Common myeloid progenitor, CD34-positive (primary cell): ENCODE results near the gene KANSL2.

ENCODE experiments used
- CTCF ChIA-PET: fragments of 350-600 bp; sonication (Branson Sonifier 250); formaldehyde crosslinking; loops from one replicate; lab custom pipeline; 2021; ENCODE audit warnings: antibody characterized with exemption; lab: Charles Lee
- POLR2A ChIA-PET: fragments of 350-600 bp; sonication (Branson Sonifier 250); formaldehyde crosslinking; loops from one replicate; lab custom pipeline; 2021; ENCODE audit warnings: antibody characterized with exemption; lab: Charles Lee
- DNase-seq, 3 donors: peaks; one replicate each; pipeline versions ENCODE4 v3.0.0 to v3.0.0-alpha.2; 2013
- H3K27ac ChIP-seq, 2 experiments: 1 replicate in 1 of 2; 2 replicates in 1 of 2; pipeline ENCODE4 v1.7.0; 2013; ENCODE audit warnings: inconsistent platforms in 2 of 2, low read length in 2 of 2, mild to moderate bottlenecking in 2 of 2, low read depth in 1 of 2, moderate library complexity in 1 of 2; ENCODE audit not compliant: severe bottlenecking in 2 of 2, insufficient read depth in 1 of 2, poor library complexity in 1 of 2
- H3K27me3 ChIP-seq, 5 experiments: replicated peaks in 2 of 5; 1 replicate in 3 of 5; 2 replicates in 2 of 5; pipeline versions ENCODE4 v1.6.1 to v1.7.0; 2013; ENCODE audit warnings: low read length in 4 of 5, mild to moderate bottlenecking in 2 of 5, moderate library complexity in 2 of 5, inconsistent platforms in 1 of 5; ENCODE audit not compliant: insufficient read depth in 5 of 5, control insufficient read depth in 4 of 5
- H3K36me3 ChIP-seq, 4 experiments: 1 replicate in 2 of 4; 2 replicates in 2 of 4; pipeline versions ENCODE4 v1.6.1 to v1.7.0; 2013; ENCODE audit warnings: low read length in 3 of 4, control low read depth in 1 of 4, mild to moderate bottlenecking in 1 of 4; ENCODE audit not compliant: control insufficient read depth in 4 of 4, insufficient read depth in 4 of 4
- H3K4me1 ChIP-seq, 4 experiments: 1 replicate in 3 of 4; 2 replicates in 1 of 4; pipeline versions ENCODE4 v1.6.1 to v1.7.1; 2013; ENCODE audit warnings: low read length in 3 of 4, mild to moderate bottlenecking in 3 of 4, control low read depth in 1 of 4, inconsistent platforms in 1 of 4, moderate library complexity in 1 of 4; ENCODE audit not compliant: control insufficient read depth in 4 of 4, insufficient read depth in 4 of 4; ENCODE audit errors: control extremely low read depth in 1 of 4
- H3K4me3 ChIP-seq, 7 experiments: 1 replicate in 4 of 7; 2 replicates in 3 of 7; pipeline versions ENCODE4 v1.5.1 to v1.7.0; 2013; ENCODE audit warnings: mild to moderate bottlenecking in 7 of 7, low read length in 6 of 7, moderate library complexity in 6 of 7, inconsistent platforms in 2 of 7, low read depth in 2 of 7, control low read depth in 1 of 7; ENCODE audit not compliant: insufficient read depth in 4 of 7, control insufficient read depth in 1 of 7; ENCODE audit errors: extremely low read depth in 1 of 7
- H3K9me3 ChIP-seq, 5 experiments: 1 replicate in 4 of 5; 2 replicates in 1 of 5; pipeline versions ENCODE4 v1.6.1 to v1.7.1; 2013; ENCODE audit warnings: low read length in 4 of 5, mild to moderate bottlenecking in 2 of 5, inconsistent platforms in 1 of 5, low read depth in 1 of 5, moderate library complexity in 1 of 5; ENCODE audit not compliant: control insufficient read depth in 4 of 5, insufficient read depth in 2 of 5; ENCODE audit errors: control extremely low read depth in 1 of 5
- WGBS: methylation state at CpG from one replicate; pipeline ENCODE4 v1.1.5; 2013; ENCODE audit not compliant: insufficient coverage; 5-methylcytosine and 5-hydroxymethylcytosine counted together

KANSL2 gene

DNA sequence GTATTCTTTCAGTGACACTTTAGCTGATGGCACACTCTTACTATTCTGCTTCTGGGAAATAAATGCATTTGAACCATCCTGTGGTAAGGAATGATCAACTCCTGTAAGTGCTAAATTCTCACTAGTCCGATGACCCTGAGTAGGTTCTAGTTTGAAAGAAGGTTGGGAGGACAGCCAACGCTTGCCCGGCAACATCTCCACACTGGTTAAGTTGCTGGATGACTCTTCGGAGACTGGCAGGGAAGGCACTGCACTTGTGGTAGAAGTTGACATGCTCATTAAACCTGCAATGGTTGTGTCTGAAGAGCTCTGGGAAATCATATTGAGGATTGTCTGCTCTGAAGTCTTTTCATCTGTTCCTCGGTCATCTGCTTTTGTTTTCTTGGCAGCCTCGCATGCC is 12.0 kb upstream of the KANSL2 start:
- Histone ChIP-seq H3K4me1 (no peaks in the 10 kb centered on the region), H3K4me3 (no peak overlapping the region), H3K27me3 (no peaks in the 10 kb centered on the region), H3K27ac (no peak overlapping the region), H3K9me3 (no peaks in the 10 kb centered on the region), H3K36me3 (peaks cover 14 to 77% (median 52%) of the 10 kb centered on the region in 4 experiments)
- WGBS: 100% methylated on average over 4 of the region's 6 CpGs
- CTCF ChIA-PET: interaction anchor here (0.8 to 1.5 kb wide), 3 partner anchors 9 to 23 kb away, joined by 3 to 5 read pairs (median 5); partner anchors contain the start of gene KANSL2
- no peak for DNase-seq
- POLR2A ChIA-PET: no interaction called here

- Histone ChIP-seq H3K36me3 (peaks cover 14 to 80% (median 53%) of the 10 kb centered on the region in 4 experiments), H3K4me1 (no peaks in the 10 kb centered on the region), H3K27me3 (no peaks in the 10 kb centered on the region), H3K27ac (no peak overlapping the region), H3K4me3 (no peak overlapping the region), H3K9me3 (no peaks in the 10 kb centered on the region)
- DNase-seq: no peak
- ChIA-PET CTCF (interaction anchor here (0.8 to 1.5 kb wide), 3 partner anchors 9 to 22 kb away, joined by 3 to 5 read pairs (median 5); partner anchors contain the start of gene KANSL2), POLR2A (interaction anchor here (0.8 kb wide), 1 partner anchor 12 kb away, joined by 3 read pairs; the partner anchor contains the start of gene KANSL2)
- WGBS: 96% methylated on average over 5 of the region's 6 CpGs
These were observed 11.5 kb upstream of the KANSL2 start for GRCh38 chr12:48693572-48693971.

- ChIA-PET POLR2A (interaction anchor here (1.6 kb wide), 1 partner anchor 9 kb away, joined by 8 read pairs; the partner anchor contains the start of gene KANSL2), CTCF (interaction anchor here (1.4 to 2.6 kb wide), 3 partner anchors 9 to 14 kb away, joined by 3 to 8 read pairs (median 3); partner anchors contain the start of gene KANSL2)
- H3K4me3 ChIP-seq: no peak overlapping the region
- H3K4me1 ChIP-seq: no peaks in the 10 kb centered on the region
- no peak overlapping the region for H3K27ac ChIP-seq
- H3K36me3 ChIP-seq: peaks cover 14 to 76% (median 49%) of the 10 kb centered on the region in 4 experiments
- no CpG with 5 or more reads among the region's 2 CpGs for WGBS
- no peaks in the 10 kb centered on the region for H3K27me3 ChIP-seq
- DNase-seq: no peak
- H3K9me3 ChIP-seq: no peaks in the 10 kb centered on the region
These were observed 9.9 kb upstream of the KANSL2 start for GRCh38 chr12:48691826-48692487.

DNA sequence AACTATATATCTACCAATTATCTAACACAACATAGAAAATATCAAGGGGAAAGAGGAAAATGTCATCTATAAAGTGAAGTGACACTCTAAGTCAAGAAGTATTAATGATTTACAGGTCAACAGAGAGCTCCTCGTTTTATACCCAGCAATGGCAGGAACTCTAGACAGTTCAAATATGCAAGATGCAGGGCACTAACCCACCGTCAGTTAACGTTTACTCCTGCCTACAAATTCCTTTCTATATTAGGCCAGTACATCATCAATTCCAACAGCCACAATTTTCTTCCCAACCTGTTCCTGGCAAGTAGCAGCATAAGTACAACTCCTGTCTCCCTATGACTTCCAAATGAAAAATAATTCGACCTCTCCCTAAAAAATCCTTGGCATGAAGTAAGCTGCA is 9.0 kb upstream of the KANSL2 start:
- CTCF ChIA-PET: interaction anchor here (1.4 to 2.6 kb wide), 3 partner anchors 8 to 15 kb away, joined by 3 to 8 read pairs (median 3); partner anchors contain the start of gene KANSL2
- H3K36me3 ChIP-seq: peaks cover 14 to 71% (median 47%) of the 10 kb centered on the region in 4 experiments

GRCh38 chr12:48690436-48690835 is 8.4 kb upstream of the KANSL2 start:
- ChIA-PET POLR2A (interaction anchor here (1.6 kb wide), 1 partner anchor 8 kb away, joined by 8 read pairs; the partner anchor contains the start of gene KANSL2), CTCF (interaction anchor here (1.4 to 2.6 kb wide), 2 partner anchors 8 to 16 kb away, joined by 3 to 8 read pairs; partner anchors contain the start of gene KANSL2)
- Histone ChIP-seq H3K27ac (no peak overlapping the region), H3K4me3 (no peak overlapping the region), H3K4me1 (no peaks in the 10 kb centered on the region), H3K36me3 (peaks cover 14 to 66% (median 43%) of the 10 kb centered on the region in 4 experiments), H3K9me3 (no peaks in the 10 kb centered on the region), H3K27me3 (no peaks in the 10 kb centered on the region)
- DNase-seq: no peak
- 91% methylated on average over 4 of the region's 4 CpGs for WGBS

More for the DNA sequence above, 9.0 kb upstream of the KANSL2 start:
- POLR2A ChIA-PET: interaction anchor here (1.6 kb wide), 1 partner anchor 9 kb away, joined by 8 read pairs; the partner anchor contains the start of gene KANSL2
- H3K4me3 ChIP-seq: no peak overlapping the region
- no peaks in the 10 kb centered on the region for H3K27me3 ChIP-seq
- H3K27ac ChIP-seq: no peak overlapping the region
- 81% methylated on average over 3 of the region's 4 CpGs for WGBS
- no peak for DNase-seq
- H3K4me1 ChIP-seq: no peaks in the 10 kb centered on the region
- H3K9me3 ChIP-seq: no peaks in the 10 kb centered on the region

DNA sequence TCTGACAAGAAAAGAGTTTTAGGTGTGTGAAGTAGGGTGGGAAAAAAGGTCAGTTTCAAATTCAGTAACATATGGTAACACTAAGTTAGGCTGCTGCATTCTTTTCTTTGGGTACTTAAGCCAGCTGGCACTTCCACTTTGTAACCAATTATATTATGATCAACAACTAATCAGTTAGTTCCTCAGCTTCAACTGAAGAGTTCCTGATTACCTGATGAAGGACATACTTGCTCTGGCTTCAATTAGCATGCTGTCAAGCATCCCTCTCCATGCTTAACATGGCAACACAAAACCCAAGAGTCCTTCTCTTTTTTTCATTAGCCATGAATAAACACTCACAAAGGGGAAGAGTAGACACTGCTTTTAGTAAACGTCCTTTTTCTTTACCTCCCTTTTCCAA is 6.8 kb upstream of the KANSL2 start:
- peaks cover 10 to 50% (median 31%) of the 10 kb centered on the region in 4 experiments for H3K36me3 ChIP-seq
- no peak for DNase-seq
- WGBS: no CpG with 5 or more reads among the region's 1 CpG
- H3K27me3 ChIP-seq: no peaks in the 10 kb centered on the region
- POLR2A ChIA-PET: no interaction called here
- CTCF ChIA-PET: no interaction called here
- no peak overlapping the region for H3K4me3 ChIP-seq
- no peak overlapping the region for H3K27ac ChIP-seq
- no peaks in the 10 kb centered on the region for H3K4me1 ChIP-seq
- H3K9me3 ChIP-seq: no peaks in the 10 kb centered on the region

DNA sequence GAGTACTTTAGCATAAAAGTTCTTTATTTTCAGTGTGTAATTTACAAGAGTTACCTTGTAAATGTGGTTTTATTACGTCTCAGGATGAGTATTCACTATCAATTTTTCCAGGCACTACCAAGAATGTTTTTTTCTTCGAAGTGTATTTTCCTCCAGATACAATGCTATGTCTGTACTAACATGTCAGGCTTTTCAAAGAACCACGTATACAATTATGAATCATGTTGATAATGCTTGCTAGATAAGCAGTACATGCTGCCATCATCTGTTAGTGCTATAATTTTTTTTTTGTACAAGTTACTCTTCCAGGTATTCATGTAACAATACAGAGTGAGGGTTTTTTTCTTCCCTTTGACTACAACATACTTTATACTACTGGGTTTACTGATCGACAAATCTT is 5.6 kb upstream of the KANSL2 start:
- no peak for DNase-seq
- POLR2A ChIA-PET: no interaction called here
- H3K27ac ChIP-seq: no peak overlapping the region
- H3K9me3 ChIP-seq: no peaks in the 10 kb centered on the region
- peaks cover 2 to 37% (median 21%) of the 10 kb centered on the region in 4 experiments for H3K36me3 ChIP-seq
- no CpG with 5 or more reads among the region's 4 CpGs for WGBS
- CTCF ChIA-PET: no interaction called here
- no peaks in the 10 kb centered on the region for H3K4me1 ChIP-seq
- H3K4me3 ChIP-seq: no peak overlapping the region
- H3K27me3 ChIP-seq: no peaks in the 10 kb centered on the region
